Measurements from ENCODE around the gene HEPN1.

HEPN1 gene

GRCh38 chr11:124884869-124885479 is 34.1 kb upstream of the HEPN1 start:
- H3K27me3 ChIP-seq (ENCODE audit: control insufficient read depth, insufficient read depth, low read length, poor library complexity, severe bottlenecking): no peaks in the 10 kb centered on the region
- no peaks in the 10 kb centered on the region for H3K36me3 ChIP-seq (ENCODE audit: control insufficient read depth, insufficient read depth, low read length)
- no peak overlapping the region for H3K4me3 ChIP-seq (ENCODE audit: insufficient read depth, low read depth, low read length)
- H3K9me3 ChIP-seq (ENCODE audit: control insufficient read depth, low read length): no peaks in the 10 kb centered on the region
- no peak overlapping the region for H3K27ac ChIP-seq (ENCODE audit: insufficient read depth, low read depth, low read length, poor library complexity, severe bottlenecking)
- WGBS, 2 experiments: 92 to 97% methylated on average over 5 of the region's 5 CpGs
- H3K4me1 ChIP-seq (ENCODE audit: control insufficient read depth, insufficient read depth, low read length): peaks cover 8% of the 10 kb centered on the region

- H3K27me3 ChIP-seq (ENCODE audit: control insufficient read depth, insufficient read depth, low read length, poor library complexity, severe bottlenecking): no peaks in the 10 kb centered on the region
- peaks cover 8% of the 10 kb centered on the region for H3K4me1 ChIP-seq (ENCODE audit: control insufficient read depth, insufficient read depth, low read length)
- H3K36me3 ChIP-seq (ENCODE audit: control insufficient read depth, insufficient read depth, low read length): no peaks in the 10 kb centered on the region
- H3K27ac ChIP-seq (ENCODE audit: insufficient read depth, low read depth, low read length, poor library complexity, severe bottlenecking): no peak overlapping the region
- H3K9me3 ChIP-seq (ENCODE audit: control insufficient read depth, low read length): no peaks in the 10 kb centered on the region
- no peak overlapping the region for H3K4me3 ChIP-seq (ENCODE audit: insufficient read depth, low read depth, low read length)
- 88 to 89% methylated on average over 11 of the region's 11 CpGs for WGBS, 2 experiments
Observed at GRCh38 chr11:124886476-124886875, 32.6 kb upstream of the HEPN1 start.

GRCh38 chr11:124886978-124887666 is 31.9 kb upstream of the HEPN1 start:
- H3K36me3 ChIP-seq (ENCODE audit: control insufficient read depth, insufficient read depth, low read length): no peaks in the 10 kb centered on the region
- no peak overlapping the region for H3K4me3 ChIP-seq (ENCODE audit: insufficient read depth, low read depth, low read length)
- H3K27ac ChIP-seq (ENCODE audit: insufficient read depth, low read depth, low read length, poor library complexity, severe bottlenecking): no peak overlapping the region
- H3K27me3 ChIP-seq (ENCODE audit: control insufficient read depth, insufficient read depth, low read length, poor library complexity, severe bottlenecking): no peaks in the 10 kb centered on the region
- peaks cover 6% of the 10 kb centered on the region for H3K4me1 ChIP-seq (ENCODE audit: control insufficient read depth, insufficient read depth, low read length)
- no peaks in the 10 kb centered on the region for H3K9me3 ChIP-seq (ENCODE audit: control insufficient read depth, low read length)
- 84 to 93% methylated on average over 10 to 12 of the region's 12 CpGs for WGBS, 2 experiments

GRCh38 chr11:124887667-124888013 is 31.4 kb upstream of the HEPN1 start:
- Histone ChIP-seq H3K27me3 (ENCODE audit: control insufficient read depth, insufficient read depth, low read length, poor library complexity, severe bottlenecking) (no peaks in the 10 kb centered on the region), H3K36me3 (ENCODE audit: control insufficient read depth, insufficient read depth, low read length) (no peaks in the 10 kb centered on the region), H3K4me1 (ENCODE audit: control insufficient read depth, insufficient read depth, low read length) (peaks cover 1% of the 10 kb centered on the region), H3K9me3 (ENCODE audit: control insufficient read depth, low read length) (no peaks in the 10 kb centered on the region), H3K27ac (ENCODE audit: insufficient read depth, low read depth, low read length, poor library complexity, severe bottlenecking) (no peak overlapping the region), H3K4me3 (ENCODE audit: insufficient read depth, low read depth, low read length) (no peak overlapping the region)
- WGBS, 2 experiments: 87 to 89% methylated on average over 3 of the region's 3 CpGs

- no peak overlapping the region for H3K4me3 ChIP-seq (ENCODE audit: insufficient read depth, low read depth, low read length)
- no peaks in the 10 kb centered on the region for H3K27me3 ChIP-seq (ENCODE audit: control insufficient read depth, insufficient read depth, low read length, poor library complexity, severe bottlenecking)
- WGBS, 2 experiments: 85 to 93% methylated on average over 2 of the region's 2 CpGs
- no peaks in the 10 kb centered on the region for H3K9me3 ChIP-seq (ENCODE audit: control insufficient read depth, low read length)
- no peaks in the 10 kb centered on the region for H3K4me1 ChIP-seq (ENCODE audit: control insufficient read depth, insufficient read depth, low read length)
- H3K27ac ChIP-seq (ENCODE audit: insufficient read depth, low read depth, low read length, poor library complexity, severe bottlenecking): no peak overlapping the region
- no peaks in the 10 kb centered on the region for H3K36me3 ChIP-seq (ENCODE audit: control insufficient read depth, insufficient read depth, low read length)
Observed at GRCh38 chr11:124889191-124890091, 29.6 kb upstream of the HEPN1 start.

- no peak overlapping the region for H3K27ac ChIP-seq (ENCODE audit: insufficient read depth, low read depth, low read length, poor library complexity, severe bottlenecking)
- WGBS, 2 experiments: 97 to 100% methylated on average over 1 to 2 of the region's 2 CpGs
- no peaks in the 10 kb centered on the region for H3K27me3 ChIP-seq (ENCODE audit: control insufficient read depth, insufficient read depth, low read length, poor library complexity, severe bottlenecking)
- H3K36me3 ChIP-seq (ENCODE audit: control insufficient read depth, insufficient read depth, low read length): no peaks in the 10 kb centered on the region
- H3K9me3 ChIP-seq (ENCODE audit: control insufficient read depth, low read length): no peaks in the 10 kb centered on the region
- no peaks in the 10 kb centered on the region for H3K4me1 ChIP-seq (ENCODE audit: control insufficient read depth, insufficient read depth, low read length)
- no peak overlapping the region for H3K4me3 ChIP-seq (ENCODE audit: insufficient read depth, low read depth, low read length)
Observed at GRCh38 chr11:124890151-124890550, 28.9 kb upstream of the HEPN1 start.

GRCh38 chr11:124890683-124891372 is 28.2 kb upstream of the HEPN1 start:
- Histone ChIP-seq H3K27ac (ENCODE audit: insufficient read depth, low read depth, low read length, poor library complexity, severe bottlenecking) (no peak overlapping the region), H3K9me3 (ENCODE audit: control insufficient read depth, low read length) (no peaks in the 10 kb centered on the region), H3K4me1 (ENCODE audit: control insufficient read depth, insufficient read depth, low read length) (no peaks in the 10 kb centered on the region), H3K36me3 (ENCODE audit: control insufficient read depth, insufficient read depth, low read length) (no peaks in the 10 kb centered on the region), H3K4me3 (ENCODE audit: insufficient read depth, low read depth, low read length) (no peak overlapping the region), H3K27me3 (ENCODE audit: control insufficient read depth, insufficient read depth, low read length, poor library complexity, severe bottlenecking) (no peaks in the 10 kb centered on the region)
- WGBS, 2 experiments: 87 to 89% methylated on average over 9 of the region's 9 CpGs

- WGBS, 2 experiments: 70 to 72% methylated on average over 12 of the region's 12 CpGs
- Histone ChIP-seq H3K4me3 (ENCODE audit: insufficient read depth, low read depth, low read length) (no peak overlapping the region), H3K9me3 (ENCODE audit: control insufficient read depth, low read length) (no peaks in the 10 kb centered on the region), H3K27me3 (ENCODE audit: control insufficient read depth, insufficient read depth, low read length, poor library complexity, severe bottlenecking) (no peaks in the 10 kb centered on the region), H3K36me3 (ENCODE audit: control insufficient read depth, insufficient read depth, low read length) (no peaks in the 10 kb centered on the region), H3K27ac (ENCODE audit: insufficient read depth, low read depth, low read length, poor library complexity, severe bottlenecking) (no peak overlapping the region), H3K4me1 (ENCODE audit: control insufficient read depth, insufficient read depth, low read length) (no peaks in the 10 kb centered on the region)
Observed at GRCh38 chr11:124891373-124891861, 27.6 kb upstream of the HEPN1 start.

GRCh38 chr11:124892146-124892545 is 26.9 kb upstream of the HEPN1 start:
- H3K4me3 ChIP-seq (ENCODE audit: insufficient read depth, low read depth, low read length): no peak overlapping the region
- no peaks in the 10 kb centered on the region for H3K27me3 ChIP-seq (ENCODE audit: control insufficient read depth, insufficient read depth, low read length, poor library complexity, severe bottlenecking)
- H3K27ac ChIP-seq (ENCODE audit: insufficient read depth, low read depth, low read length, poor library complexity, severe bottlenecking): no peak overlapping the region
- H3K9me3 ChIP-seq (ENCODE audit: control insufficient read depth, low read length): no peaks in the 10 kb centered on the region
- H3K4me1 ChIP-seq (ENCODE audit: control insufficient read depth, insufficient read depth, low read length): no peaks in the 10 kb centered on the region
- H3K36me3 ChIP-seq (ENCODE audit: control insufficient read depth, insufficient read depth, low read length): no peaks in the 10 kb centered on the region
- WGBS, 2 experiments: 90 to 99% methylated on average over 2 of the region's 2 CpGs

Measured in ectodermal cell (in vitro differentiated cells).